Upper lobe of right lung (tissue), 1 donor: ENCODE results near the gene PRRT2. TPM values are rescaled to one million over a fixed set of nuclear protein-coding genes. Genes with fewer than 3 reads are reported as not detected.

ENCODE experiments used
- ATAC-seq: fragments of 200-7000 bp; cut with Tn5 transposase; one replicate; pipeline ENCODE4 v1.9.1; 2020; ENCODE audit warnings: mild to moderate bottlenecking, moderate library complexity
- DNase-seq: peaks from one replicate; pipeline ENCODE4 v3.0.0-alpha.2; 2020
- H3K27ac ChIP-seq: fragments of 200-600 bp; one replicate; pipeline ENCODE4 v1.8.0; 2022
- H3K27me3 ChIP-seq: fragments of 200-600 bp; one replicate; pipeline ENCODE4 v1.8.0; 2022; ENCODE audit warnings: mild to moderate bottlenecking
- H3K36me3 ChIP-seq: fragments of 200-600 bp; one replicate; pipeline ENCODE4 v1.8.0; 2022
- H3K4me1 ChIP-seq: fragments of 200-600 bp; one replicate; pipeline ENCODE4 v1.8.0; 2022
- H3K4me3 ChIP-seq: fragments of 200-600 bp; one replicate; pipeline ENCODE4 v1.8.0; 2022; ENCODE audit warnings: mild to moderate bottlenecking
- H3K9me3 ChIP-seq: fragments of 200-600 bp; one replicate; pipeline ENCODE4 v1.8.0; 2022
- intact Hi-C: fragments of 100-400 bp; cut with DNase I; formaldehyde crosslinking; loops from one replicate; pipeline ENCODE4 v1.11.0; 2022
- total RNA-seq: library from RNA; stranded (reverse); fragmentation: NEBNext Ultra II Directional; extraction: Animal tissue kit (Norgen Biotek cat#: 25700); gene quantifications from one replicate; pipeline ENCODE4 v1.2.1, GENCODE V29; 2021
- TF ChIP-seq, protein P1 (sequence below): fragments of 200-600 bp; IDR thresholded peaks from one replicate; pipeline ENCODE4 v1.8.0; 2022; ENCODE audit warnings: antibody characterized with exemption
- donor health status: DM: no; HTN: yes; CAD: no; lungs with severe emphysema.

Gene PRRT2
- total RNA-seq, 1 donor from 2014 or later = 2.7 TPM

DNA sequence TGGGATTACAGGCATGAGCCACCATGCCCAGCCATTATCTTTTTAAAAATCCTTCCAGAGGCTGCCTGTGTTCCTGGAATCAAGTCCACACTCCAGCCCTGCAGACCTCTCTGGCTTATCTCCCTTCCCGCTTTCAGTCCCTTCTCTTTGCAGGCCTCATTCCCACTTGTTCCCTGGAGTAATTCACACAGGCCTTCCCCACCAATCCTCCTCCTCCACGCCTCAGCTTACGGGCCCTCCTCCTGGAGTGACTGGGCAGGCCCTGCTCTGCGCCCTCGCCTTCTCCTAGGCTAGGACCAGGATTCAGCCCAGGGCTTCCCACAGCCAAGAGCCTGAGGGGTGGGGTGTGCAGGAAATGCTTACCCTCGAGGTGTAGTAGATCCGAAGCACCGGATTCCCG is 48.2 kb downstream of the PRRT2 start:
- H3K4me1 ChIP-seq = peaks cover 16% of the 10 kb centered on the region
- no peaks in the 10 kb centered on the region for H3K27me3 ChIP-seq
- TF ChIP-seq, protein P1, sequence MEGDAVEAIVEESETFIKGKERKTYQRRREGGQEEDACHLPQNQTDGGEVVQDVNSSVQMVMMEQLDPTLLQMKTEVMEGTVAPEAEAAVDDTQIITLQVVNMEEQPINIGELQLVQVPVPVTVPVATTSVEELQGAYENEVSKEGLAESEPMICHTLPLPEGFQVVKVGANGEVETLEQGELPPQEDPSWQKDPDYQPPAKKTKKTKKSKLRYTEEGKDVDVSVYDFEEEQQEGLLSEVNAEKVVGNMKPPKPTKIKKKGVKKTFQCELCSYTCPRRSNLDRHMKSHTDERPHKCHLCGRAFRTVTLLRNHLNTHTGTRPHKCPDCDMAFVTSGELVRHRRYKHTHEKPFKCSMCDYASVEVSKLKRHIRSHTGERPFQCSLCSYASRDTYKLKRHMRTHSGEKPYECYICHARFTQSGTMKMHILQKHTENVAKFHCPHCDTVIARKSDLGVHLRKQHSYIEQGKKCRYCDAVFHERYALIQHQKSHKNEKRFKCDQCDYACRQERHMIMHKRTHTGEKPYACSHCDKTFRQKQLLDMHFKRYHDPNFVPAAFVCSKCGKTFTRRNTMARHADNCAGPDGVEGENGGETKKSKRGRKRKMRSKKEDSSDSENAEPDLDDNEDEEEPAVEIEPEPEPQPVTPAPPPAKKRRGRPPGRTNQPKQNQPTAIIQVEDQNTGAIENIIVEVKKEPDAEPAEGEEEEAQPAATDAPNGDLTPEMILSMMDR = no peak
- intact Hi-C loops = no loop called here
- no peaks in the 10 kb centered on the region for H3K9me3 ChIP-seq
- no peak overlapping the region for H3K4me3 ChIP-seq
- H3K36me3 ChIP-seq = peaks cover 32% of the 10 kb centered on the region
- ATAC-seq (no peak), DNase-seq (no peak)
- no peak overlapping the region for H3K27ac ChIP-seq

- Histone ChIP-seq H3K27me3 (no peaks in the 10 kb centered on the region), H3K27ac (peak overlapping the region; percentile 100), H3K36me3 (peaks cover 32% of the 10 kb centered on the region), H3K4me1 (peaks cover 16% of the 10 kb centered on the region), H3K4me3 (peak overlapping the region; percentile 91), H3K9me3 (no peaks in the 10 kb centered on the region)
- TF ChIP-seq, protein P1 = no peak
- ATAC-seq (peak; percentile 6), DNase-seq (no peak)
- intact Hi-C loops = no loop called here
These were observed 50.4 kb downstream of the PRRT2 start for GRCh38 chr16:29862383-29862883.

DNA sequence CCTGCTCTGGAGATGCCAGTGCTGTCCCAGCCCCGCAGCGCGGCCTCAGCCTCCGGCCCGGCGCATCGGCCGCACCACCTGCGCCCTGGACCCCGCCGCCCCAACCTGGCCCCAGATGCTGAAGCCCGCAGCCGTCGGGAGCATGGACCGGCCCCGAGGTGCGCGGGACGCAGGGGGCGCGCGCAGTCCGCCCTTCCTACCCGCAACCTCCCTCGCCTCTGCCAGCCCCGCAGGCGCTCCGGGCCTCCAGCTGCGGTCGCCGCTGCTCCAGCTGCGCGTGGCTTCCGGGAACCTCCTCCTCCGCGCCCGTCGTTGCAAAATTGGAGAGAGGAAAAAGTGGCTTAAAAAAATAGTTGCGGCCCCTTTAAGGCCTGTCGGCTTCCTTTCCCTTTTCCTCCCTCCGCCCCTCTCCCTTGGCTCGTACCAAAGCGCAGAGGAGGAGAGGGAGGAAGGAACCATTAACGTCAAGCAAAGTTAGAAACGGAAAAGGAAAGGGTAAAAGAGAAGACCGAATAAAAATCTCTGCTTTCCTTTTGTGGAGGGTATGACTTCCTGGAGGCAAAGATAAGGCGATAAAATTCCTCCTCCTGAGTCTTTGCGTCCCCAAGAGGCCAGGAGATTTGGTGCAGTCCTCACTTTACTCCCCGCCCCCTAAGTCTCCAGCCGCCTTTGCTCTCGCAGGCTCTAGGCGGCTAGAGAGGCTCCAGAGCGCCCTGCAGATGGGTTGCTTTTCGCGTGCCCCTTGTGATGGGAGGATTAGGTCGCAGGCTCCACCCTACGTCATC is 51.1 kb downstream of the PRRT2 start, which contains the start of gene CDIPT:
Gene CDIPT, minus strand, starts transcription at position 343 of the 785 bp plus-strand sequence. CDS start 369 bp downstream, outside the sequence.
- peaks cover 16% of the 10 kb centered on the region for H3K4me1 ChIP-seq
- no peaks in the 10 kb centered on the region for H3K27me3 ChIP-seq
- DNase-seq = peak; percentile 94
- no peaks in the 10 kb centered on the region for H3K9me3 ChIP-seq
- peak within 1 kb of the TSS; percentile 100 for H3K27ac ChIP-seq
- TF ChIP-seq, protein P1 = peak; percentile 54
- H3K36me3 ChIP-seq = peaks cover 32% of the 10 kb centered on the region
- H3K4me3 ChIP-seq = peak within 1 kb of the TSS; percentile 91
- peak; percentile 98 for ATAC-seq
- intact Hi-C loops = no loop called here

DNA sequence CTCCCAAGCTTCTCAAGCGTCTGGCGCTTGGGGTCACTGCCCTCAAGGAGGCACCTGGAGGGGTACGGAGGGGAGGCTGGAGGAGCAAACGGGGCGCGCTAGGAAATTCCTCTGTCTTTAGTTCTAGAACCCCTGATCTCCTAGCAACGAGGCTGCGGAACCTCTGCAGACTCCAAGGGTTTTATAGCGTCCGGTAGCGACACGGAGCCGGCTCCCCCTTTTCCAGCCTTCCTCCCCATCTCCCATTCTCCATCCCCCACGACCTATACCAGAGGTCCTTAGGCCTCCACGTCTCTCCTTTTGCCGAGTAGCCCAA is 51.6 kb downstream of the PRRT2 start:
- intact Hi-C loops = no loop called here
- ATAC-seq (no peak), DNase-seq (no peak)
- peak overlapping the region; percentile 100 for H3K27ac ChIP-seq
- H3K27me3 ChIP-seq = no peaks in the 10 kb centered on the region
- H3K4me3 ChIP-seq = peak overlapping the region; percentile 91
- no peaks in the 10 kb centered on the region for H3K9me3 ChIP-seq
- TF ChIP-seq, protein P1 = no peak
- H3K4me1 ChIP-seq = peaks cover 16% of the 10 kb centered on the region
- H3K36me3 ChIP-seq = peaks cover 27% of the 10 kb centered on the region

GRCh38 chr16:29864205-29864604 is 52.2 kb downstream of the PRRT2 start:
- ATAC-seq (no peak), DNase-seq (no peak)
- H3K27me3 ChIP-seq = no peaks in the 10 kb centered on the region
- H3K4me3 ChIP-seq = no peak overlapping the region
- intact Hi-C loops = no loop called here
- no peaks in the 10 kb centered on the region for H3K9me3 ChIP-seq
- TF ChIP-seq, protein P1 = no peak
- H3K36me3 ChIP-seq = peaks cover 22% of the 10 kb centered on the region
- H3K27ac ChIP-seq = no peak overlapping the region
- H3K4me1 ChIP-seq = peaks cover 16% of the 10 kb centered on the region

Other genes with a start within 250 kb of the PRRT2 start
- 70.7 TPM for gene SPN, start 148.9 kb upstream of the PRRT2 start, total RNA-seq
- gene QPRT, start 133.0 kb upstream of the PRRT2 start, total RNA-seq = 15.0 TPM
- 7.3 TPM for gene C16orf54, start 66.2 kb upstream of the PRRT2 start, total RNA-seq
- gene ZG16, start 33.9 kb upstream of the PRRT2 start, total RNA-seq = not detected
- gene KIF22, start 21.4 kb upstream of the PRRT2 start, total RNA-seq = 19.8 TPM
- 148 TPM for gene MAZ, start 5.7 kb upstream of the PRRT2 start, total RNA-seq
- 15.2 TPM for gene PAGR1, start 4.0 kb downstream of the PRRT2 start, total RNA-seq
- gene MVP, start 8.3 kb downstream of the PRRT2 start, total RNA-seq = 247 TPM
- gene CDIPT, start 51.0 kb downstream of the PRRT2 start, total RNA-seq = 83.2 TPM
- 11.9 TPM for gene SEZ6L2, start 87.4 kb downstream of the PRRT2 start, total RNA-seq
- gene ASPHD1, start 88.3 kb downstream of the PRRT2 start, total RNA-seq = 4.4 TPM
- gene KCTD13, start 114.0 kb downstream of the PRRT2 start, total RNA-seq = 23.5 TPM
- 133 TPM for gene TMEM219, start 149.9 kb downstream of the PRRT2 start, total RNA-seq
- gene TAOK2, start 161.7 kb downstream of the PRRT2 start, total RNA-seq = 75.4 TPM
- gene HIRIP3, start 183.4 kb downstream of the PRRT2 start, total RNA-seq = 20.3 TPM
- 65.3 TPM for gene INO80E, start 184.0 kb downstream of the PRRT2 start, total RNA-seq
- 2.6 TPM for gene DOC2A, start 198.8 kb downstream of the PRRT2 start, total RNA-seq
- not detected for gene C16orf92, start 211.0 kb downstream of the PRRT2 start, total RNA-seq
- not detected for gene TLCD3B, start 219.1 kb downstream of the PRRT2 start, total RNA-seq